Measurements from ENCODE around the gene NTRK2. TPM values are rescaled to one million over a fixed set of nuclear protein-coding genes. Genes with fewer than 3 reads are reported as not detected.

The NTRK2 gene
- total RNA-seq, 2 experiments from 2014 or later, result not detected

DNA sequence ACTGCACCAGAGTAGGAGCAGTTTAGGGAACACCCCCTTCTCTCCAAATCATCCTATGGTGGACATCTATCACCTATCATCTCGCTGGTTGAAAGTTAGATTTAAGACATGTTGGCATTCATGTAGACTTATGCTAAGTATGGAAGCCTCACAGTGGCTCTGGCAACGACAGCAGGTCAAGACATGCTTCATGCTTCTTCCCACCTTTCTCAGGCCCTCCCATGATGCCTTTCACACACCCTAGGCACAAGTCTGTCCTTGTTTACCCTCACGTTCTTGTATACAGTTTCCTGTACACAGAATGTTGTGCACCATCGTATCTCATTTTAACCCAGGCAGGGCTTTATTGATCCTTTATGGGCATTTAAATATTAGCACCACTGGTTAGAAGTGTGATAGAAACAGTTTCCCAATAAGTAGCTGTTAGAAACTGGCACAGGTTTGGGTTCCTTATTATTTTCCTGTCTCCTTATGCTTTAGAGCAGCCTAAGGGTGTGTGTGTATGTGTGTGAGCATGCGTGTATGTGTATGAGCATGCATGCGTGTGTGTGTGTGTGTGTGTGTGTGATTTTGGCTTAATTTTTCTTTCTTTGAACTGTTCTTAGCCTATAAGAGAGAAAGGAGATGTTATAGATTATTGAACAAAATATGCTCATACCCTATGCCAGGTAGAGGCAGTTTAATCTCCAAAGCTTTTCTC lies 160.6 kb downstream of the NTRK2 start:
- DNase-seq (no peak), ATAC-seq (ENCODE audit: low read depth) (no peak)
- Mint-ChIP-seq H3K27ac (no peak overlapping the region), H3K27me3 (peaks cover 3% of the 10 kb centered on the region), H3K9me3 (no peaks in the 10 kb centered on the region), H3K4me3 (no peak overlapping the region), H3K4me1 (no peaks in the 10 kb centered on the region), H3K36me3 (no peaks in the 10 kb centered on the region)
- POLR2A ChIA-PET, result no interaction called here

DNA sequence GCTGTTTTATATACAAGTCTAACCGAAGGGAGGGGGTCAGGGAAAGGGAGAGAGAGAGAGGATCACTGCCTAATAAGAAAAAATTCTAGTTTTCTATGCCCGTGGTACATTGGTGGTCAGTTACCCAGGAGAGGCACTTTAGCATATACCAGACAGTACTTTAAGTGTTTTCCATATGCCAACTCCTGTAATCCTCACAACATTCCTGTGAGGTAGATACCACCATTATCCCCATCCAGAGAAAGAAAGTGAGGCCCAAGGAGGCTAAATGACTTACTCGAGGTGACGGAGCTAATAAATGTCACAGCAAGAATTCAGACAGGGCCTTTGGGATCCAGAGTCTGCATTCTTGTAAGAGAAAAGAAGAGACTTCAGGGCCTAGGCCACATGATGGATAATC lies 161.8 kb downstream of the NTRK2 start:
- H3K4me3 Mint-ChIP-seq, result no peak overlapping the region
- no peak overlapping the region for H3K27ac Mint-ChIP-seq
- no peaks in the 10 kb centered on the region for H3K4me1 Mint-ChIP-seq
- no peak for ATAC-seq (ENCODE audit: low read depth)
- no peaks in the 10 kb centered on the region for H3K9me3 Mint-ChIP-seq
- H3K36me3 Mint-ChIP-seq, result no peaks in the 10 kb centered on the region
- H3K27me3 Mint-ChIP-seq, result peaks cover 3% of the 10 kb centered on the region
- no peak for DNase-seq
- POLR2A ChIA-PET, result no interaction called here

DNA sequence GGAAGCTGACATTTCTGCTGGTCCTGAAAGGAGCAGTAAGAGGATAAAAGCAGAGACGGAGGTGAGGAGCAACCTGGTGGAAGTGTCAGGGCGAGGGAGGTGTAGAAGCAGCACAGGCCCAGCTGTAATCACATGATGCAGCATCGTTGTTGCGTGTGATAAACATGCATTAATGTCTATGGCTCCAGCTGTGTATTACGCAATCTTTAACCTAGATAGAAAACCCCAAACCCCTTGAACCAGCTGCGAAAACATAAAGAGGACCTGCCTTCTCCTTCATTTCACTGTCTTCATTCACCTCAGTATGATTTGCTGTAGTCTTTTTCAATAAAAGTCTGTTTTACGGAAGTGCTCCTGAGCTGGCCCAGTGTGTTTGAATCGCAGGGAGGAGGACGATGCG lies 162.9 kb downstream of the NTRK2 start:
- Mint-ChIP-seq H3K4me1 (no peaks in the 10 kb centered on the region), H3K36me3 (no peaks in the 10 kb centered on the region), H3K9me3 (no peaks in the 10 kb centered on the region), H3K27me3 (peaks cover 3% of the 10 kb centered on the region), H3K27ac (no peak overlapping the region), H3K4me3 (no peak overlapping the region)
- no peak for ATAC-seq (ENCODE audit: low read depth)
- POLR2A ChIA-PET, result no interaction called here
- no peak for DNase-seq

DNA sequence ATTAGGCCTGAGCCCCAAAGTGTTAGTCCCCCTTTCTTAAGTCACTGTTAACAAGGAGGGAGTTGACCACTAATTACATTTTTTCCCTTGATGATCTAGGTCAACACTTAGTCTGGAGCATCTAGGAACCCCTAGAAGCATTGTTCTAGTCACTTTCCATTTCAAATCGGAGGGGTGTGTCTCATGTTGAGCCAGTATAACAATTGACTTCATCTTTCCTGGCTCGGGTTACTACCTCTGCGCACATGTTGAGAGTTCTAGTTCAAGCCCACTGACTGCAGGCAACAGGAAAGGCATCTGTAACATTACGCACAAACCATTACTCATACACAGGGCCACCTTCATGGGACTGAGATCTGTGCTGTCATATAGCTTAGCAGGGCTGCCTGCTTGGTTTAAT lies 164.9 kb downstream of the NTRK2 start:
- POLR2A ChIA-PET, result no interaction called here
- DNase-seq, result no peak
- Mint-ChIP-seq H3K36me3 (no peaks in the 10 kb centered on the region), H3K4me1 (no peaks in the 10 kb centered on the region), H3K4me3 (no peak overlapping the region), H3K9me3 (no peaks in the 10 kb centered on the region), H3K27me3 (no peaks in the 10 kb centered on the region), H3K27ac (no peak overlapping the region)
- ATAC-seq (ENCODE audit: low read depth), result no peak

DNA sequence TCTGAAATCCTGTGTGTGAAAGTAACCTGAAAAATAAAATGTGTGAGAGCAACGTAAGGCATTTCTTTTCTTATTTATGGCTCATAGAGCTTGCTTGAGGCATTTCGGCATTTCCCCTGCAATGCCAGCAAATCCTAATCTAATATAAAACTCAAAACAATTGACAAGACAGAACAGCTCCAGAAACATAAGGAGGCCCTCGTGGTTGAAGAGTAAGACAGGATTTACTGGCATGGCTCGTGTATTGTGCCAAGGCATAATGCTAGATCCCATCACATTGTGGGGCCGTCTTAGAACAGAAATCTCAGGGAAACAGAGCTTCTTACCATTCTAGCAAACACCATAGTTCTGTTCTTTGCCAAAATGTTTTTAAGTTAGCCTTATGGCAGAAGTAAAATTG lies 166.2 kb downstream of the NTRK2 start:
- POLR2A ChIA-PET, result no interaction called here
- Mint-ChIP-seq H3K9me3 (no peaks in the 10 kb centered on the region), H3K27me3 (no peaks in the 10 kb centered on the region), H3K27ac (no peak overlapping the region), H3K4me3 (no peak overlapping the region), H3K4me1 (no peaks in the 10 kb centered on the region), H3K36me3 (no peaks in the 10 kb centered on the region)
- DNase-seq (no peak), ATAC-seq (ENCODE audit: low read depth) (no peak)

DNA sequence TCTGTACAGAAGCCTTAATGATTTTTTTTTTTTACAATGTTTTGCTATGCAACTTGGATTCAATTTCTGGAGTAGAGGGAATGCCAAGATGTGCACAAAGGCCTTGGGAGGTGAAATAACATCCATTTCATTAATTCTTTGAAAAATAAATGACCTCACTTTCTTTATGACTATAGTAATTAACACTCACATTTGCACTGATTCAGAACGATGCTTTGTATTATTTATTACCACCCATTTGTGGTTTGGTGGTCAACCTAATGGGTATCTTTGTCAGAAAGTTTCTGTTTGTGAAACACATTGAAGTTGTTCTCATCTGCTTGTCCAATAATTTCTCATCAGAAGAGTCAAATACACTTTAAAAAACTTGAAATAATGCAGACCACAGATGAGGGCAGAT lies 169.3 kb downstream of the NTRK2 start:
- Mint-ChIP-seq H3K27ac (no peak overlapping the region), H3K27me3 (no peaks in the 10 kb centered on the region), H3K4me3 (no peak overlapping the region), H3K36me3 (no peaks in the 10 kb centered on the region), H3K4me1 (no peaks in the 10 kb centered on the region), H3K9me3 (no peaks in the 10 kb centered on the region)
- DNase-seq, result no peak
- no peak for ATAC-seq (ENCODE audit: low read depth)
- POLR2A ChIA-PET, result no interaction called here

DNA sequence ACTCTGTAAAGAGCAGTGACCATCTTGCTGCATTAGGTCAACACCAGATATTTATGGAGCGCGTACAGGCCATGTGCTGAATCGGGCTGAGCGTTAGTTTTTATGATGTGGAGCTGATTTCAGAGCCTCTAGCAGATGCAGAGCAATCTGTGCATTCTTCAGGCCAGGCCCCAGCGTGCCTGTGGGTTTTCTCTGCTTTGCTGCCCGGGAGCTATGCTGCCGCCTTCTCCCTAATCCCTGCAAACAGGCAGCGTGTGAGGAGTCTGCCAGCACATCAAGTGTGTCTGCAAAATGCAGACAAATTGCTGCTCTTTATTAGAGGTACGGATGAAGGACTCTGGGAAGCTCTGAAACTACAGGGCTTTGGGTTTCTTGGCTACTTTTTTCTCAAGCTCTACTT lies 170.0 kb downstream of the NTRK2 start:
- no peak for DNase-seq
- Mint-ChIP-seq H3K27ac (no peak overlapping the region), H3K4me1 (no peaks in the 10 kb centered on the region)

DNA sequence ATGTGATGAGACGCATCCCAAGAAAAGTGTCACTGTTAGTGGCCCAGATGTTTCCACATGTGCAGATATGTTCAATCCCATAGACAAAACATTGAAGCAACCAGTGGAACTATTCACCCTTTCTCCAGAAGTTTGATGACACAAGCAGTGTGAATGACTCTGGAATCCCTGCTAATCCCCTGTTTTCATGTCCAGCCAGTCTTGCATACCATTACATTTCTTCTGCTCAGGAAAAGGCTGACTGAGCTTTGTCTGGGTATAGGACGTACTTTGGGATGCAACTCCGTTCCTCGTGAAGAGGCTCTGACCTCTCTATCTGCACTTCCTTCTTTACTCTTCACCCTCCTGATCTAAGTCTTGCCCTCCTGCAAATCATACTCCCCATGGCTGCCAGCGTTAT lies 172.4 kb downstream of the NTRK2 start:
- H3K27me3 Mint-ChIP-seq, result no peaks in the 10 kb centered on the region
- no peaks in the 10 kb centered on the region for H3K36me3 Mint-ChIP-seq
- H3K4me3 Mint-ChIP-seq, result no peak overlapping the region
- ATAC-seq (ENCODE audit: low read depth) (no peak), DNase-seq (no peak)
- H3K27ac Mint-ChIP-seq, result no peak overlapping the region
- POLR2A ChIA-PET, result no interaction called here
- no peaks in the 10 kb centered on the region for H3K9me3 Mint-ChIP-seq
- H3K4me1 Mint-ChIP-seq, result no peaks in the 10 kb centered on the region

More for the DNA sequence above, 170.0 kb downstream of the NTRK2 start:
- POLR2A ChIA-PET, result no interaction called here
- ATAC-seq (ENCODE audit: low read depth), result no peak
- Mint-ChIP-seq H3K27me3 (no peaks in the 10 kb centered on the region), H3K9me3 (no peaks in the 10 kb centered on the region), H3K36me3 (no peaks in the 10 kb centered on the region), H3K4me3 (no peak overlapping the region)

DNA sequence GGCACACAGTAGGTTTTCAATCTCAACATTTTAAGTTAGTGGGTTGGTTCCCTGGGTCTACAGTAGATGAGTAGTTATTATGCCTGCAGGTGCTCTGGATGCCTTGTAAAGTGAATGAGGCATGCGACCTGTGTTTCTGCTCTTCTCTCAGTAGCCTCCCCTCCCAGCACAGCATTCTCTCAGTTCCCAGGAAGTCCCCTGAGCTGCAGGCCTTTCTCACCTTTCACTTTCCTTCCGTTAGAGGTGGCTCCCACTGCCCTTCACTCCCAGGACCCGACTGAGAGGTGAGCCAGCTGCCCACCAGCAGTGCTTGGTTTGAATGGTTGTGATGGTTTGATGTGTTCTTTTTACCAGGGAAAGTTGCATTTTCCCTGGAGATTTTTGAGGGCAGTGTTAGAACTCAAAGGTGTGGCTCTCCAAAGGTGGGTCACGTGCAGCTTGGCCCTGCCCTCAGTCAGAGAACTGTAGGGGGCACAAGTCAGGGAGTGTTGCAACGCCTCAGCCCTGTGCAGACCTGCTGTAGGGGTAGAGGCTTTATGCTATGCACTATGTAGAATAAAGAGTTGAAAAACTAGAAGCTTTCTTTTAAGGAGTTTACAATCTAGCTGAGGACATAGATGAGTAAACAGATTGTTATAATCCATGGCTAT lies 173.8 kb downstream of the NTRK2 start:
- ATAC-seq (ENCODE audit: low read depth), result no peak

DNA sequence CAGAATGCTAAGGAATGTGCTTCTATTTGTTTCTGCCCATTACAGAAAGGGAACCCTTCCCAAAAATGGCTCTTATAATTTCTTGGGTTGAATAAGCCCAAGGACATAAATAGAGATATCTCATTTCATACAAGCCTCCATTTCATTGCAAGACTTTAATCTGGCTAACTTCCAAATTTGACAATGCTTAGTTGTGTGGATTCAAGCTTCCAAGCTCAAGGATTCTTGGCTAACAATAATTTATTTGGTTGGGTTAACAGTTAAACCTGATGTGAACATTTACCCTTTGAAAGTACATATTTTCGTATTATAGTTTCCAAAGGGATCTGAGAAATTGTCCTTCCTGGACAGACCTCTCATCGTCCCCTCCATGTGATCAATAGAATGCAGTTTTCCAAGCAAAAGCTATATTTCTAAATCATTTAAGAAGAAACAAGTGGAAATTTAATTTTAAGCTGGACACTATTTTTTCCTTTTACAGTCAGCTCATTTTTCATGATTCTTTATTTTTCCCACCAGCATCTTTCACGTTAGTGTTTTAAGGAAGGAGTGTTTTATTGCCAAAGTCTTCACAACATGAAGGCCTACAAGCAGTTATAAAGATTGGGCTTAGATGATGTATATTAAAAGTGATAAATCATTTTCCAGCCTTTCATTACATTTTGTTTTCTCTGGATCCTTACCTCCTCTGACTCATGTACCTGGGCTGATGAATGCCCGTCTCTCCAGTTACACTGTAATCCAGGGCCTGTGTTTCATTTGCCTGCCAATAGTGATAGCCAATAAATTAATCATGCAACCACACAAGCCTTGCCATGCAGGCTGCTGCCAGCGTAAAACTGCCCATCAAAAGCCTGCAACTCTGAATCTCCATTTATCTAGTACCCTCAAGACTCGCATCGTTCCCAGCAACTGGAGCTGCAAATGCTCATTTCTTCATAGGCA lies 176.7 kb downstream of the NTRK2 start:
- Mint-ChIP-seq H3K9me3 (no peaks in the 10 kb centered on the region), H3K27ac (no peak overlapping the region), H3K4me3 (no peak overlapping the region), H3K27me3 (no peaks in the 10 kb centered on the region), H3K36me3 (no peaks in the 10 kb centered on the region), H3K4me1 (no peaks in the 10 kb centered on the region)
- DNase-seq, result no peak
- POLR2A ChIA-PET, result no interaction called here
- ATAC-seq (ENCODE audit: low read depth), result no peak

More for the DNA sequence above, 173.8 kb downstream of the NTRK2 start:
- POLR2A ChIA-PET, result no interaction called here
- H3K27me3 Mint-ChIP-seq, result no peaks in the 10 kb centered on the region
- H3K36me3 Mint-ChIP-seq, result no peaks in the 10 kb centered on the region
- H3K27ac Mint-ChIP-seq, result no peak overlapping the region
- DNase-seq, result no peak
- H3K9me3 Mint-ChIP-seq, result no peaks in the 10 kb centered on the region
- no peaks in the 10 kb centered on the region for H3K4me1 Mint-ChIP-seq
- H3K4me3 Mint-ChIP-seq, result no peak overlapping the region

DNA sequence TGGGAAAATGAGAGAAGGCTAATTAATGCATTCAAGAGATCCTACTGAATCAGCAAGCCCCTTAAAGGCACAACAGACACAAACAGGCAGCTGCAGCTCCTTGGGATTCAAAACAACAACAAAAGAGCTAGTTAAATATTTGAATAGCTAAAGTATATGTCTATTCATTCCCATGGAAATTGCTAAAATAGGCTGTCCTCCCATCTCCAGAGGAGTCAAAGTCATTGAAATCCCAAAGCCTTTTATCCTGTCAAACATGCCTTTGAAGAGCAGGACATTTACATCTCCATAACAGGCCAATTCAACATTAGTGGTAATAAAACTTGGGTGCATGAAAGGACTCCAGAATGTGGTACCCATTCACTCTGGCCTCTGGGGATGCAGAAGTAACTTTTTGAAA lies 177.4 kb downstream of the NTRK2 start:
- Mint-ChIP-seq H3K4me3 (no peak overlapping the region), H3K9me3 (no peaks in the 10 kb centered on the region), H3K27ac (no peak overlapping the region), H3K4me1 (no peaks in the 10 kb centered on the region), H3K27me3 (no peaks in the 10 kb centered on the region), H3K36me3 (no peaks in the 10 kb centered on the region)
- no peak for DNase-seq
- no peak for ATAC-seq (ENCODE audit: low read depth)
- POLR2A ChIA-PET, result no interaction called here

DNA sequence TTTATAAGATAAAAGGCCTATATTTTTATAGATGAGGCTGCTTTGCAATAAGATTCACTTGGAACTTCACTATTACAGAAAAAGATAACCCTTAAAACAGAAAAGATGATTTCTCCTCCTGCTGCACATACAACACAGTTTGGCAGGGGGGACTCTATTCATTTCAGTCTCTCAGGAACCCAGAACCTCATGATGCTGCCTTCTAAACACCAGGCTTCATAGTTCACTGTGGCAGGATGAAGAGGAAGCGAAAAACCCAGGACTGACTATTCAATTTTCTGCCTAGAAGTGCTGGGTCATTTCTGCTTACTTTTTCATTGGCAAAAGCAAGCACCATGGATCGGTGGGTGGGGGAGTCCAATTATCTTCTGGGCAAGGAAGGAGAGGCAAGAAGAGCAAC lies 179.5 kb downstream of the NTRK2 start:
- no peak for ATAC-seq (ENCODE audit: low read depth)
- Mint-ChIP-seq H3K4me3 (no peak overlapping the region), H3K9me3 (no peaks in the 10 kb centered on the region), H3K36me3 (no peaks in the 10 kb centered on the region), H3K27me3 (no peaks in the 10 kb centered on the region), H3K27ac (no peak overlapping the region), H3K4me1 (no peaks in the 10 kb centered on the region)
- no peak for DNase-seq
- POLR2A ChIA-PET, result no interaction called here

DNA sequence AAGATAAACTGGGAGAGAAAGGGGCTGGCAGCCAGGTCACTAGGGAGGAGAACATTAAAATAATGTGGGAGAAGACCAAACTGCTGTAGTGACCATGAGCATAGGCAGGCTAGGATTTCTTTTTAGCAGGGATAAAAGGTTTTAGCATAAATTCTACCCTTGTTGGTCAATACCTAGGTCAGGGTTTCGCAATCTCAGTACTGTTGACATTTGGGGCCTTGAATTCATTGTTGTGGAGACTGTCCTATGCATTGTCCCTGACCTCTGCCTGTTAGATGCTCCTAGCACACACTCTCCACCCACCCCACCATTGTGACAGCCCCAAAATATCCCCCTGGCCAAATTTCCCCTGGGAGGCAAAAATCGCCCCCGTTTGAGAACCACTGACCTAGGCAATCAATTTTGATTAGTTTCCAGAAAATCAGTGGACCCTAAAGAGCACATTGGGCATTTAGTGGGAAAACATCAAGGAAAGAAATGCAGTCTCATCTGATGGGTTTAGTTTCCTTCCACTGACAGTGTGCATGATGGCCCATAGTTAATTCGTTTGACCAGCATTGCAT lies 181.4 kb downstream of the NTRK2 start:
- H3K9me3 Mint-ChIP-seq, result no peaks in the 10 kb centered on the region
- DNase-seq, result no peak
- H3K4me3 Mint-ChIP-seq, result no peak overlapping the region
- POLR2A ChIA-PET, result no interaction called here
- H3K4me1 Mint-ChIP-seq, result no peaks in the 10 kb centered on the region
- no peak overlapping the region for H3K27ac Mint-ChIP-seq
- no peaks in the 10 kb centered on the region for H3K27me3 Mint-ChIP-seq
- ATAC-seq (ENCODE audit: low read depth), result no peak
- H3K36me3 Mint-ChIP-seq, result no peaks in the 10 kb centered on the region
